Bronchial epithelial cell (primary cell): ENCODE data around the gene VWA8. TPM values are rescaled to one million over a fixed set of nuclear protein-coding genes. Genes with fewer than 3 reads are reported as not detected.
A peak's percentile ranks its signal among the peaks of the same experiment; 100 is the strongest.

ENCODE experiments used
- DNase-seq: peaks from one replicate; pipeline ENCODE4 v3.0.0-alpha.2; 2010; ENCODE audit warnings: low read depth
- FAIRE-seq: peaks from 2 replicates; lab custom pipeline; 2011; peaks lifted over from hg19 to GRCh38; lab: Jason Lieb, UNC
- H3K27me3 ChIP-seq: 2 replicates; pipeline ENCODE4 v1.5.1; 2011; ENCODE audit warnings: low read length; ENCODE audit not compliant: control insufficient read depth, insufficient read depth
- H3K36me3 ChIP-seq: 2 replicates; pipeline ENCODE4 v1.5.1; 2011; ENCODE audit warnings: low read length; ENCODE audit not compliant: control insufficient read depth, insufficient read depth
- H3K4me3 ChIP-seq: 2 replicates; pipeline ENCODE4 v1.5.1; 2011; ENCODE audit warnings: mild to moderate bottlenecking, low read depth, low read length, control low read depth
- CTCF ChIP-seq: IDR thresholded peaks from 2 replicates; pipeline ENCODE4 v1.5.1; 2011; ENCODE audit warnings: mild to moderate bottlenecking, moderate library complexity, low read length, control low read depth, inconsistent platforms; ENCODE audit not compliant: insufficient read depth, severe bottlenecking
- total RNA-seq: library from RNA; depleted of rRNA; stranded (reverse); fragments of >200 nt; gene quantifications from 2 replicates; pipeline ENCODE4 v1.2.1, GENCODE V29; 2014

VWA8 gene
- total RNA-seq, 1 donor from 2014 or later: 17.1 TPM

- no peaks in the 10 kb centered on the region for H3K27me3 ChIP-seq
- FAIRE-seq (peak; percentile 77), DNase-seq (peak; percentile 93)
- no peak for TF ChIP-seq CTCF
- H3K36me3 ChIP-seq: no peaks in the 10 kb centered on the region
- H3K4me3 ChIP-seq: no peak overlapping the region
Measured at GRCh38 chr13:41827507-41828213, 133.2 kb downstream of the VWA8 start.

- no peak for FAIRE-seq
- no peaks in the 10 kb centered on the region for H3K27me3 ChIP-seq
- no peak overlapping the region for H3K4me3 ChIP-seq
- no peak for DNase-seq
- H3K36me3 ChIP-seq: no peaks in the 10 kb centered on the region
- TF ChIP-seq CTCF: no peak
Measured at GRCh38 chr13:41825691-41826090, 135.2 kb downstream of the VWA8 start.

- Histone ChIP-seq H3K36me3 (no peaks in the 10 kb centered on the region), H3K4me3 (no peak overlapping the region), H3K27me3 (no peaks in the 10 kb centered on the region)
- DNase-seq: no peak
- no peak for TF ChIP-seq CTCF
- FAIRE-seq: no peak
Measured at GRCh38 chr13:41823476-41823875, 137.4 kb downstream of the VWA8 start.

GRCh38 chr13:41822560-41822959, 138.3 kb downstream of the VWA8 start:
- no peak for DNase-seq
- Histone ChIP-seq H3K4me3 (no peak overlapping the region), H3K27me3 (no peaks in the 10 kb centered on the region), H3K36me3 (no peaks in the 10 kb centered on the region)
- TF ChIP-seq CTCF: no peak
- no peak for FAIRE-seq

GRCh38 chr13:41821238-41821594, 139.7 kb downstream of the VWA8 start:
- H3K27me3 ChIP-seq: no peaks in the 10 kb centered on the region
- FAIRE-seq: no peak
- no peak overlapping the region for H3K4me3 ChIP-seq
- no peak for DNase-seq
- no peak for TF ChIP-seq CTCF
- peaks cover 1% of the 10 kb centered on the region for H3K36me3 ChIP-seq

- H3K27me3 ChIP-seq: no peaks in the 10 kb centered on the region
- TF ChIP-seq CTCF: no peak
- H3K4me3 ChIP-seq: no peak overlapping the region
- peaks cover 2% of the 10 kb centered on the region for H3K36me3 ChIP-seq
- DNase-seq: no peak
- no peak for FAIRE-seq
Measured at GRCh38 chr13:41820581-41821237, 140.2 kb downstream of the VWA8 start.
